ENCODE measurements around the gene LONRF3. TPM values are rescaled to one million over a fixed set of nuclear protein-coding genes. Genes with fewer than 3 reads are reported as not detected.

The LONRF3 gene
- total and polyA plus RNA-seq, 2 of the 13 experiments (the other 11 are each of a cell fraction or from before 2014, with no cell fraction given) = 4.8 to 11.6 TPM

- TF ChIP-seq SNRNP70 (IDR thresholded peaks at IDR 0.05; ENCODE audit: low read depth, low read length) (no peak), BORCS8-MEF2B (CRISPR knock-in tag; IDR thresholded peaks at IDR 0.05) (no peak), USF2 (IDR thresholded peaks at IDR 0.05; ENCODE audit: low read depth, low read length) (no peak), USF2 (CRISPR knock-in tag; IDR thresholded peaks at IDR 0.05; ENCODE audit: borderline replicate concordance) (no peak), ZNF792 (CRISPR knock-in tag; IDR thresholded peaks at IDR 0.05) (no peak), ZNF747 (CRISPR knock-in tag; IDR thresholded peaks at IDR 0.05; ENCODE audit: borderline replicate concordance) (peak; percentile 48; the same call in 1 of the 2 replicates), ZNF672 (CRISPR knock-in tag; IDR thresholded peaks at IDR 0.05) (no peak), ASH2L (IDR thresholded peaks at IDR 0.05; ENCODE audit: insufficient read length, low read depth, low read length) (peak; percentile 30), ZNF556 (CRISPR knock-in tag; IDR thresholded peaks at IDR 0.05; ENCODE audit: borderline replicate concordance) (no peak; the same call in 1 of the 2 replicates), JUNB (CRISPR knock-in tag; IDR thresholded peaks at IDR 0.05; ENCODE audit: borderline replicate concordance) (no peak), EEA1 (CRISPR knock-in tag; IDR thresholded peaks at IDR 0.05; ENCODE audit: borderline replicate concordance) (no peak), SRSF4 (IDR thresholded peaks at IDR 0.05; ENCODE audit: low read depth, low read length, poor library complexity, severe bottlenecking) (no peak), ZNF614 (CRISPR knock-in tag; IDR thresholded peaks at IDR 0.05; ENCODE audit: borderline replicate concordance) (no peak), RARG (CRISPR knock-in tag; IDR thresholded peaks at IDR 0.05; ENCODE audit: low read depth) (no peak), FLYWCH1 (CRISPR knock-in tag; IDR thresholded peaks at IDR 0.05) (no peak), CREB3 (CRISPR knock-in tag; IDR thresholded peaks at IDR 0.05) (no peak), ZBTB7B (CRISPR knock-in tag; IDR thresholded peaks at IDR 0.05) (0 out of 2 replicates have a peak, but pooled peaks have one; percentile 38), GTF3A (CRISPR knock-in tag; conservative IDR thresholded peaks at IDR 0.05) (no peak), ZNF331 (CRISPR knock-in tag; IDR thresholded peaks at IDR 0.05) (peak; percentile 28; the same call in 1 of the 2 replicates), SIN3A (IDR thresholded peaks at IDR 0.05; ENCODE audit: borderline replicate concordance, low read depth, low read length) (0 out of 2 replicates have a peak, but pooled peaks have one; percentile 31), NCOR1 (IDR thresholded peaks at IDR 0.05; ENCODE audit: borderline replicate concordance, low read length) (no peak), PHF21A (CRISPR knock-in tag; IDR thresholded peaks at IDR 0.05) (peak; percentile 86)
- TF ChIP-seq, protein P1, sequence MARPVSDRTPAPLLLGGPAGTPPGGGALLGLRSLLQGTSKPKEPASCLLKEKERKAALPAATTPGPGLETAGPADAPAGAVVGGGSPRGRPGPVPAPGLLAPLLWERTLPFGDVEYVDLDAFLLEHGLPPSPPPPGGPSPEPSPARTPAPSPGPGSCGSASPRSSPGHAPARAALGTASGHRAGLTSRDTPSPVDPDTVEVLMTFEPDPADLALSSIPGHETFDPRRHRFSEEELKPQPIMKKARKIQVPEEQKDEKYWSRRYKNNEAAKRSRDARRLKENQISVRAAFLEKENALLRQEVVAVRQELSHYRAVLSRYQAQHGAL (CRISPR knock-in tag; IDR thresholded peaks at IDR 0.05; ENCODE audit: not compliant biosample characterization) = no peak
- TF ChIP-seq, protein P2, sequence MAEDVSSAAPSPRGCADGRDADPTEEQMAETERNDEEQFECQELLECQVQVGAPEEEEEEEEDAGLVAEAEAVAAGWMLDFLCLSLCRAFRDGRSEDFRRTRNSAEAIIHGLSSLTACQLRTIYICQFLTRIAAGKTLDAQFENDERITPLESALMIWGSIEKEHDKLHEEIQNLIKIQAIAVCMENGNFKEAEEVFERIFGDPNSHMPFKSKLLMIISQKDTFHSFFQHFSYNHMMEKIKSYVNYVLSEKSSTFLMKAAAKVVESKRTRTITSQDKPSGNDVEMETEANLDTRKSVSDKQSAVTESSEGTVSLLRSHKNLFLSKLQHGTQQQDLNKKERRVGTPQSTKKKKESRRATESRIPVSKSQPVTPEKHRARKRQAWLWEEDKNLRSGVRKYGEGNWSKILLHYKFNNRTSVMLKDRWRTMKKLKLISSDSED (CRISPR knock-in tag; IDR thresholded peaks at IDR 0.05) = no peak
These were observed 1.6 kb downstream of the LONRF3 start (continued) for GRCh38 chrX:118975831-118976598.

Data from HepG2 (cell line).